Common myeloid progenitor, CD34-positive (primary cell): ENCODE measurements around the gene MEGF6.

Experiments used
- CTCF ChIA-PET: fragments of 350-600 bp; sonication (Branson Sonifier 250); formaldehyde crosslinking; loops from one replicate; lab custom pipeline; 2021; ENCODE audit warnings: antibody characterized with exemption; lab: Charles Lee
- POLR2A ChIA-PET: fragments of 350-600 bp; sonication (Branson Sonifier 250); formaldehyde crosslinking; loops from one replicate; lab custom pipeline; 2021; ENCODE audit warnings: antibody characterized with exemption; lab: Charles Lee
- DNase-seq, 3 donors: peaks; one replicate each; pipeline versions ENCODE4 v3.0.0 to v3.0.0-alpha.2; 2013
- H3K27ac ChIP-seq, 2 experiments: 1 replicate in 1 of 2; 2 replicates in 1 of 2; pipeline ENCODE4 v1.7.0; 2013; ENCODE audit warnings: inconsistent platforms in 2 of 2, low read length in 2 of 2, mild to moderate bottlenecking in 2 of 2, low read depth in 1 of 2, moderate library complexity in 1 of 2; ENCODE audit not compliant: severe bottlenecking in 2 of 2, insufficient read depth in 1 of 2, poor library complexity in 1 of 2
- H3K27me3 ChIP-seq, 5 experiments: replicated peaks in 2 of 5; 1 replicate in 3 of 5; 2 replicates in 2 of 5; pipeline versions ENCODE4 v1.6.1 to v1.7.0; 2013; ENCODE audit warnings: low read length in 4 of 5, mild to moderate bottlenecking in 2 of 5, moderate library complexity in 2 of 5, inconsistent platforms in 1 of 5; ENCODE audit not compliant: insufficient read depth in 5 of 5, control insufficient read depth in 4 of 5
- H3K36me3 ChIP-seq, 4 experiments: 1 replicate in 2 of 4; 2 replicates in 2 of 4; pipeline versions ENCODE4 v1.6.1 to v1.7.0; 2013; ENCODE audit warnings: low read length in 3 of 4, control low read depth in 1 of 4, mild to moderate bottlenecking in 1 of 4; ENCODE audit not compliant: control insufficient read depth in 4 of 4, insufficient read depth in 4 of 4
- H3K4me1 ChIP-seq, 4 experiments: 1 replicate in 3 of 4; 2 replicates in 1 of 4; pipeline versions ENCODE4 v1.6.1 to v1.7.1; 2013; ENCODE audit warnings: low read length in 3 of 4, mild to moderate bottlenecking in 3 of 4, control low read depth in 1 of 4, inconsistent platforms in 1 of 4, moderate library complexity in 1 of 4; ENCODE audit not compliant: control insufficient read depth in 4 of 4, insufficient read depth in 4 of 4; ENCODE audit errors: control extremely low read depth in 1 of 4
- H3K4me3 ChIP-seq, 7 experiments: 1 replicate in 4 of 7; 2 replicates in 3 of 7; pipeline versions ENCODE4 v1.5.1 to v1.7.0; 2013; ENCODE audit warnings: mild to moderate bottlenecking in 7 of 7, low read length in 6 of 7, moderate library complexity in 6 of 7, inconsistent platforms in 2 of 7, low read depth in 2 of 7, control low read depth in 1 of 7; ENCODE audit not compliant: insufficient read depth in 4 of 7, control insufficient read depth in 1 of 7; ENCODE audit errors: extremely low read depth in 1 of 7
- H3K9me3 ChIP-seq, 5 experiments: 1 replicate in 4 of 5; 2 replicates in 1 of 5; pipeline versions ENCODE4 v1.6.1 to v1.7.1; 2013; ENCODE audit warnings: low read length in 4 of 5, mild to moderate bottlenecking in 2 of 5, inconsistent platforms in 1 of 5, low read depth in 1 of 5, moderate library complexity in 1 of 5; ENCODE audit not compliant: control insufficient read depth in 4 of 5, insufficient read depth in 2 of 5; ENCODE audit errors: control extremely low read depth in 1 of 5
- WGBS: methylation state at CpG from one replicate; pipeline ENCODE4 v1.1.5; 2013; ENCODE audit not compliant: insufficient coverage; 5-methylcytosine and 5-hydroxymethylcytosine counted together

The MEGF6 gene

DNA sequence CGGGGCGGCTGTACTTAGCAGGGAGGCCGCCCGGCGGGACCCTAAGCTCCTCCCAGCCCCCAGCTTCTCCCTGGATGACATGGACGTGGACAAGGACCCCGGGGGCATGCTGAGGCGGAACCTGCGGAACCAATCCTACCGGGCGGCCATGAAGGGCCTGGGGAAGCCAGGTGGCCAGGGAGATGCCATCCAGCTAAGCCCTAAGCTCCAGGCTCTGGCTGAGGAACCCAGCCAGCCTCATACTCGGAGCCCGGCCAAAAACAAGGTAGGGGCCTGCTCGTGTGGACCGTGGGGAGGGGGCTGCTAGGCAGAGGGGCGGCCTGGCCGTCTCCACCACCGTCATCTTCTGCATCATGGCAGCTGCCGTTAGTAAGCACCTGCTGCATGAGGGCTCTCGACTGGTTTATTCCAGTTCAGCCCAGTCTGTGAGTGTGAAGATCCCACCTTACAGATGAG lies 147.9 kb downstream of the MEGF6 start:
- CTCF ChIA-PET: interaction anchor here (1.0 to 4.2 kb wide), 3 partner anchors 11 to 27 kb away, joined by 3 to 24 read pairs (median 4); no protein-coding TSS in a partner anchor
- no peaks in the 10 kb centered on the region for H3K9me3 ChIP-seq
- WGBS: 98% methylated on average over 18 of the region's 20 CpGs

DNA sequence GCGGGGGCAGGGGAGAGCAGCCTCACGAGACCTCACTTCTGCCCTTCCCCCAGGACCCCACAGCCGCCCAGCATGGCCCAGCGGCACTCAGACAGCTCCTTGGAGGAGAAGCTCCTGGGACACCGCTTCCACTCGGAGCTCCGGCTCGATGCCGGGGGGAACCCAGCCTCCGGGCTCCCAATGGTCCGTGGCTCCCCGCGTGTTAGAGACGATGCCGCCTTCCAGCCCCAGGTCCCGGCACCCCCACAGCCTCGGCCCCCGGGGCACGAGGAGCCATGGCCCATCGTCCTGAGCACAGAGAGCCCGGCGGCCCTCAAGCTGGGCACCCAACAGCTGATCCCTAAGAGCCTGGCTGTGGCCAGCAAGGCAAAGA lies 148.3 kb downstream of the MEGF6 start:
- ChIA-PET POLR2A (no interaction called here), CTCF (interaction anchor here (1.0 to 4.2 kb wide), 3 partner anchors 10 to 28 kb away, joined by 3 to 24 read pairs (median 4); no protein-coding TSS in a partner anchor)
- Histone ChIP-seq H3K4me1 (peaks cover 0 to 12% (median 8%) of the 10 kb centered on the region in 4 experiments), H3K4me3 (no peak overlapping the region), H3K27ac (no peak overlapping the region), H3K9me3 (no peaks in the 10 kb centered on the region), H3K27me3 (no peaks in the 10 kb centered on the region), H3K36me3 (no peaks in the 10 kb centered on the region)
- no peak for DNase-seq
- WGBS: 96% methylated on average over 22 of the region's 22 CpGs

More for the DNA sequence above, 147.9 kb downstream of the MEGF6 start:
- no peak overlapping the region for H3K27ac ChIP-seq
- H3K27me3 ChIP-seq: no peaks in the 10 kb centered on the region
- no peaks in the 10 kb centered on the region for H3K36me3 ChIP-seq
- H3K4me1 ChIP-seq: peaks cover 0 to 8% (median 4%) of the 10 kb centered on the region in 4 experiments
- DNase-seq: no peak
- POLR2A ChIA-PET: no interaction called here
- no peak overlapping the region for H3K4me3 ChIP-seq

DNA sequence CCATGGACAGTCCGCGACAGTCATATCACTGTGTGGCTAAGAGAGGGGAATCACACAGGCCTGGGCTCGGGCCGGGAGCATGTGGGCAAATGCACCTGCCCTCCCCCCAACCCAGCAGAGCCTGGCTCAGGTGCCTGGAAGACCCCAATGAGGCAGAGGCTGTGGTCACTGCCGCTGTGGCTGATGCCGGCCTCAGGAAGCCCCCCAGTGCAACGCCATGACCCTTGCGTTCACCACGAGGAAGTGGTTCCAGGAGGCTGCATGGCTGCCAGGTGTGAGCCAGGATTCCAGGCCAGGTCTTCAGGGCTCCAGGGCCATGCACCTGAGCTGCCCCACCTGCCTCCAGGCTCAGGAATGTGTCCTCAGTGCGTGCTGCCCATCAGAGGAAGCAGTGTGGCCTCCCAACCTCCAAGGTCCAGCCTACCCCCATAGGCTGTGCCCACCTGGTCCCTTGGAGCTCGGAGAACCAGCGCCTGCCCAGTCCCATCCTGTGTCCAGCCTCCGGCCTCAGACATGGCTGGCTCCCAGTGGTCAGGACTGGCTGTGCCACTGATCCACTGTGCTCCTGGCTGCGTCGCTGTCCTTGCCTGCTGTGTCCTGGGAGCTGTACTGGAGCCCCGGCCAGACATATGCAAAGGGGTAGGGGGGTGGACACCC lies 148.8 kb downstream of the MEGF6 start:
- H3K27ac ChIP-seq: no peak overlapping the region
- H3K27me3 ChIP-seq: no peaks in the 10 kb centered on the region
- H3K4me3 ChIP-seq: no peak overlapping the region
- ChIA-PET POLR2A (no interaction called here), CTCF (interaction anchor here (1.0 to 4.2 kb wide), 3 partner anchors 10 to 28 kb away, joined by 3 to 24 read pairs (median 4); no protein-coding TSS in a partner anchor)
- 86% methylated on average over 14 of the region's 16 CpGs for WGBS
- H3K36me3 ChIP-seq: no peaks in the 10 kb centered on the region
- no peak for DNase-seq
- no peaks in the 10 kb centered on the region for H3K9me3 ChIP-seq
- H3K4me1 ChIP-seq: peaks cover 0 to 18% (median 13%) of the 10 kb centered on the region in 4 experiments

DNA sequence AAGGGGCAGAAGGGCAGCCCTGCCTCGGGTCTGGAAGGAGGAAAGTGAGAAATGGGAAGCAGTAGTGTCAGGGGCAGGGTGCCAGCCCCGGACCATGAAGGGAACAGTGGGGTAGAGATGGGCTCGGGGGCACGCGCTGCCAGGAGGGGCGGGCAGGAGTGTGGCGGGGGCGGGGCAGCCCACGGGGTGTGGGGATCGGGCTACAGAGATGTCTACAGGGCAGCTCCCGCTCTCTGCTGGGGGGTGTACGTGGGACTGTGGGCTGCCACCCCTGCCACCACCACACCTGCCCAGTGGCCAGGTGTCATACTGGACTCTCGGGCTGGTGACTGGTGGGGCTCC lies 149.4 kb downstream of the MEGF6 start:
- ChIA-PET POLR2A (no interaction called here), CTCF (interaction anchor here (4.2 kb wide), 1 partner anchor 9 kb away, joined by 24 read pairs; no protein-coding TSS in a partner anchor)
- Histone ChIP-seq H3K36me3 (no peaks in the 10 kb centered on the region), H3K4me1 (peaks cover 0 to 18% (median 13%) of the 10 kb centered on the region in 4 experiments), H3K27me3 (no peaks in the 10 kb centered on the region), H3K9me3 (no peaks in the 10 kb centered on the region), H3K4me3 (no peak overlapping the region), H3K27ac (no peak overlapping the region)
- WGBS: 98% methylated on average over 8 of the region's 13 CpGs
- no peak for DNase-seq

DNA sequence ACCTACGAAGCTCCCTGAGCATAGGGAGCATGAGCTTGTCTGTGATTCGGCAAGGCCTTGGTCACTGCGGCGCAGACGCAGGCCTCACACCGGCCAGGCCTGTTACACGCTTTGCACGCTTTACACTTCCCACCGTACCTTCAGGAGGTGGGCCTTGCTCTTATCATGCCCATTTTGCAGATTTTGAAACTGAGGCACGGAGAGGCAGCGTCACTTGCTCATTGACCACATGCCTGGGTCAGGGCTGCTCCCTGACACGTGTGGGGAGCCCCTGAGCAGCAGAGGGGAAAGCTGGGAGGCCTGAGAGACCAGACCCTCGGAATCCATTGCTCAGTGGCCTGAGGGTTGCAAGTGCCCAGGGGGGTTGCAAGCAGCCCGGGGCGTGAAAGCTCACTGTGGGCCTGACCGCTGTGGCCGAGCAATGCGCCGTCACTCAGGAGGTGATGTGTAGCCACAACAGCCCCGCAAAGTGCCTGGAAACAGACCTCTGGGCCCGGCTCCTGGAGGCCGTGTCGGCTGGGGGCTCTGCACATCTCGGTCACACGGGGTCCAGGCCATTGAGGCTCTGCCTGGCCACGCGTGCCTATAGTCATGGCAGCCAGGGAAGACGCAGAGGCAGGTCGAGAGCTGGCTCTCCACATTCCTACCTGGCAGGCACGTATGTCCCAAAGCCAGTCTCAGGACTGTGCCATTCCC lies 149.9 kb downstream of the MEGF6 start:
- no peak overlapping the region for H3K27ac ChIP-seq
- WGBS: 96% methylated on average over 30 of the region's 30 CpGs
- no peaks in the 10 kb centered on the region for H3K27me3 ChIP-seq
- ChIA-PET CTCF (interaction anchor here (4.2 kb wide), 1 partner anchor 8 kb away, joined by 24 read pairs; no protein-coding TSS in a partner anchor), POLR2A (no interaction called here)
- DNase-seq: no peak
- no peak overlapping the region for H3K4me3 ChIP-seq
- H3K4me1 ChIP-seq: peaks cover 0 to 18% (median 13%) of the 10 kb centered on the region in 4 experiments
- H3K9me3 ChIP-seq: no peaks in the 10 kb centered on the region
- H3K36me3 ChIP-seq: no peaks in the 10 kb centered on the region

DNA sequence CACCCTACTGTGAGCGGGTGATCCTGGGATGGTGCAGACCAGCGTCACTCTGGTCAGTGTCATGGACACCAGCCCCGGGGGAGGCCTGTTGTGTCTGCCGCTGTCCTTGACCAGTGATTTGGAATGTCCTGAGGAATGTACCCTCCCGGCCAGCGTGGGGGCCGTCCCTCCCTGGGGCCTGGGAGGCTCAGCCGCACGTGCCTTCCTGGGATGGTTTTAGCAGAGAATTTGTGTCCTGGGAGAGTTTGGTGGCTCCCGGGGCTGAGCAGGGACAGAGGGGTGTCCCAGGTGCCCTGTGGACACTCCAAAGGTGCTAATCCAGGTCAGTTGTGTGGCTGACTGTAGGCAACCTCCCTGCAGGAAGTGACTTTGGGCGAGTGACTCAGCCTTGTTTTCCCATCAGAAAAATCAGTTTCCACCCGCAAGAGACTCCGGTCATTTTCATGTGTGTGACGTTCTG lies 150.6 kb downstream of the MEGF6 start:
- ChIA-PET POLR2A (no interaction called here), CTCF (no interaction called here)

More for the DNA sequence above, 150.6 kb downstream of the MEGF6 start:
- no peaks in the 10 kb centered on the region for H3K27me3 ChIP-seq
- no peak overlapping the region for H3K4me3 ChIP-seq
- WGBS: 94% methylated on average over 12 of the region's 14 CpGs
- DNase-seq: no peak
- no peaks in the 10 kb centered on the region for H3K36me3 ChIP-seq
- no peaks in the 10 kb centered on the region for H3K9me3 ChIP-seq
- peaks cover 0 to 18% (median 13%) of the 10 kb centered on the region in 4 experiments for H3K4me1 ChIP-seq
- H3K27ac ChIP-seq: no peak overlapping the region
